Measurements from ENCODE around the gene DUSP28.

DNA sequence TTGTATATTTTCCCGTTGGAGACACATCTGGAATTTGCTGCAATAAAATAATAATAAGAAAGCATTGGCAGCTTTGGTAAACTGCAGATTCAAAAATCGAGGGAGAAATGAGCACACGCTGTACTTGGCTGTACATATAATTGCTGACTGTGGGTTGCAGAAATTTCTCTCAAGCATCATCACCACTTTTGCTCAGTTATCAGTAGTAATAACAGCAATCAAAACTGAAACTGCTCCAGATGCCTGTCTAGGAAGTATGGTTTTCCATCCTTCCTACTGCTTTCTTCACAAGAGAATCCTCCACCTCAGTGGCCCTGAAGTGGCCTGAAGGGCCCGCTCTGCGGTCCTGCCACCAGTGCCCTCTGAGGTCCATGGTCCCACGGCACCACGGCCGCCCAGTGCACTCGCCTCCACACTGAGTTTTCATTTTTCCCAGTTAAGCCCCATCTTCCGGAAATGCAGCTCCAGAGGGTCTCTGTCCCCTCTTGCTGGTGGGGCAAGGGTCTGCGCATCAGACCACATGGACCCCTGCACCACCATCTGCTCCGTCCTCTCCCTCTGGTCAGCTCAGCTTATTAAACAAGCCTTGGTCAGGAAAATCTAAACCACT is 3.9 kb downstream of the DUSP28 start:
- TF ChIP-seq, protein P1, sequence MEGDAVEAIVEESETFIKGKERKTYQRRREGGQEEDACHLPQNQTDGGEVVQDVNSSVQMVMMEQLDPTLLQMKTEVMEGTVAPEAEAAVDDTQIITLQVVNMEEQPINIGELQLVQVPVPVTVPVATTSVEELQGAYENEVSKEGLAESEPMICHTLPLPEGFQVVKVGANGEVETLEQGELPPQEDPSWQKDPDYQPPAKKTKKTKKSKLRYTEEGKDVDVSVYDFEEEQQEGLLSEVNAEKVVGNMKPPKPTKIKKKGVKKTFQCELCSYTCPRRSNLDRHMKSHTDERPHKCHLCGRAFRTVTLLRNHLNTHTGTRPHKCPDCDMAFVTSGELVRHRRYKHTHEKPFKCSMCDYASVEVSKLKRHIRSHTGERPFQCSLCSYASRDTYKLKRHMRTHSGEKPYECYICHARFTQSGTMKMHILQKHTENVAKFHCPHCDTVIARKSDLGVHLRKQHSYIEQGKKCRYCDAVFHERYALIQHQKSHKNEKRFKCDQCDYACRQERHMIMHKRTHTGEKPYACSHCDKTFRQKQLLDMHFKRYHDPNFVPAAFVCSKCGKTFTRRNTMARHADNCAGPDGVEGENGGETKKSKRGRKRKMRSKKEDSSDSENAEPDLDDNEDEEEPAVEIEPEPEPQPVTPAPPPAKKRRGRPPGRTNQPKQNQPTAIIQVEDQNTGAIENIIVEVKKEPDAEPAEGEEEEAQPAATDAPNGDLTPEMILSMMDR (IDR thresholded peaks at IDR 0.05), result no peak
- TF ChIP-seq ZNF263 (CRISPR knock-in tag; IDR thresholded peaks at IDR 0.05; ENCODE audit: low read depth) (no peak), MXD4 (CRISPR knock-in tag; IDR thresholded peaks at IDR 0.05; ENCODE audit: borderline replicate concordance) (no peak), RELA (CRISPR knock-in tag; IDR thresholded peaks at IDR 0.05; ENCODE audit: borderline replicate concordance) (no peak), PRRX2 (CRISPR knock-in tag; IDR thresholded peaks at IDR 0.05) (no peak), SP1 (CRISPR knock-in tag; conservative IDR thresholded peaks at IDR 0.05) (no peak), NR2C2 (CRISPR knock-in tag; IDR thresholded peaks at IDR 0.05) (no peak), TCF7 (CRISPR knock-in tag; IDR thresholded peaks at IDR 0.05; ENCODE audit: low read depth) (no peak), ESRRA (CRISPR knock-in tag; IDR thresholded peaks at IDR 0.05; ENCODE audit: borderline replicate concordance) (no peak), CBFB (CRISPR knock-in tag; IDR thresholded peaks at IDR 0.05; ENCODE audit: low read depth) (no peak)
- TF ChIP-seq, protein P2, sequence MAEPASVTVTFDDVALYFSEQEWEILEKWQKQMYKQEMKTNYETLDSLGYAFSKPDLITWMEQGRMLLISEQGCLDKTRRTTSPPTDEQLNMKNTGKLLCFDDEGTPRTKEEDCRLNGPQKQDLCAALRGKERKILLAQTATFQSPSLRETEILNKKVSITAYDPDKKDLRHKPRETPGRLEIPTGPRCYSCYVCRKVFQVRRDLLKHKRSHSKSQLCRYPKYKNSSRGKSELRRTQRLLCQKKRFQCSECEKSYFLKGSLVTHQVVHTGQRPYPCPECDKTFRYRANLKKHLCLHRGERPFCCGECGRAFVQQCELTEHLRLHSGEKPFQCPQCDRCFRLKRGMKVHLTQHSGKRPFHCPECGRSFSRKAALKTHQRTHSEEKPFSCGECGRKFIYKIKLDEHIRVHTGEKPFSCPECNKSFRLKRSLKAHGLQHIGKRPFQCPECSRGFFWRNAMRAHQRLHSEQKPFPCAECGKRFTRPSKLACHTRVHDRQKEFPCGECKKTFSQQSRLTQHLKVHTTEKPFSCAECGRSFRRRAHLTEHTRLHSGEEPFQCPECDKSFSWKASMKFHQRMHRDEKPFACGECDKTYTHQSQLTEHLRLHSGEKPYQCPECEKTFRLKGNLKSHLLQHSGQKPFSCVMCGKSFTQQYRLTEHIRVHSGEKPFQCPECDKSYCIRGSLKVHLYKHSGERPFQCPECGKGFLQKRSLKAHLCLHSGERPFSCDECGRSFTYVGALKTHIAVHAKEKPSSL (CRISPR knock-in tag; conservative IDR thresholded peaks at IDR 0.05), result no peak
- TF ChIP-seq, protein P3, sequence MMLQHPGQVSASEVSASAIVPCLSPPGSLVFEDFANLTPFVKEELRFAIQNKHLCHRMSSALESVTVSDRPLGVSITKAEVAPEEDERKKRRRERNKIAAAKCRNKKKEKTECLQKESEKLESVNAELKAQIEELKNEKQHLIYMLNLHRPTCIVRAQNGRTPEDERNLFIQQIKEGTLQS (CRISPR knock-in tag; conservative IDR thresholded peaks at IDR 0.05), result no peak
- TF ChIP-seq, protein P4, sequence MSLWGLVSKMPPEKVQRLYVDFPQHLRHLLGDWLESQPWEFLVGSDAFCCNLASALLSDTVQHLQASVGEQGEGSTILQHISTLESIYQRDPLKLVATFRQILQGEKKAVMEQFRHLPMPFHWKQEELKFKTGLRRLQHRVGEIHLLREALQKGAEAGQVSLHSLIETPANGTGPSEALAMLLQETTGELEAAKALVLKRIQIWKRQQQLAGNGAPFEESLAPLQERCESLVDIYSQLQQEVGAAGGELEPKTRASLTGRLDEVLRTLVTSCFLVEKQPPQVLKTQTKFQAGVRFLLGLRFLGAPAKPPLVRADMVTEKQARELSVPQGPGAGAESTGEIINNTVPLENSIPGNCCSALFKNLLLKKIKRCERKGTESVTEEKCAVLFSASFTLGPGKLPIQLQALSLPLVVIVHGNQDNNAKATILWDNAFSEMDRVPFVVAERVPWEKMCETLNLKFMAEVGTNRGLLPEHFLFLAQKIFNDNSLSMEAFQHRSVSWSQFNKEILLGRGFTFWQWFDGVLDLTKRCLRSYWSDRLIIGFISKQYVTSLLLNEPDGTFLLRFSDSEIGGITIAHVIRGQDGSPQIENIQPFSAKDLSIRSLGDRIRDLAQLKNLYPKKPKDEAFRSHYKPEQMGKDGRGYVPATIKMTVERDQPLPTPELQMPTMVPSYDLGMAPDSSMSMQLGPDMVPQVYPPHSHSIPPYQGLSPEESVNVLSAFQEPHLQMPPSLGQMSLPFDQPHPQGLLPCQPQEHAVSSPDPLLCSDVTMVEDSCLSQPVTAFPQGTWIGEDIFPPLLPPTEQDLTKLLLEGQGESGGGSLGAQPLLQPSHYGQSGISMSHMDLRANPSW (CRISPR knock-in tag; conservative IDR thresholded peaks at IDR 0.05; ENCODE audit: low read depth), result no peak

Data from WTC11 (cell line).